HG03045 (cell line): ENCODE measurements around the gene SMAD3.
A peak's percentile ranks its signal among the peaks of the same experiment; 100 is the strongest.

Experiments used
- ATAC-seq: cut with Tn5 transposase; IDR thresholded peaks from one replicate; pipeline ENCODE4 v1.9.1; 2021; ENCODE audit warnings: mild to moderate bottlenecking, moderate library complexity; ENCODE audit not compliant: unreplicated experiment

The SMAD3 gene

DNA sequence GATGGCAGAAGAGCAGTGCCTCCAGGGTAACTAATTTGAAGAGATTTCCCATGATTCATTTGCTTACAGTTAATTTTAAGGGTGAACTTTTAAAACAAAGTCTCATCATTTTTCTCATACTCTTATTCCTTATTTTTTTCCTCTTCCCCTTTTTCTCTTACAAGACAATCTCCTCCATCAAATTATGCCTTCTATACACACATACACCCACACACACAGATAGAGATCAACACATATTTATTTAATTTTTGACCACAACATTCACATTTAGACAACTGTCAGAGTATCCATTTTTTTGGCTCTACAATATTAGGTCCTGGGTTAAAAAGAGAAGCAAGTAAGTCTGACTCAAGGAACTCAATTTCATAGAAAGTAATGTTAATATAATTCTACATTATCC lies 151.5 kb downstream of the SMAD3 start:
- no peak for ATAC-seq

DNA sequence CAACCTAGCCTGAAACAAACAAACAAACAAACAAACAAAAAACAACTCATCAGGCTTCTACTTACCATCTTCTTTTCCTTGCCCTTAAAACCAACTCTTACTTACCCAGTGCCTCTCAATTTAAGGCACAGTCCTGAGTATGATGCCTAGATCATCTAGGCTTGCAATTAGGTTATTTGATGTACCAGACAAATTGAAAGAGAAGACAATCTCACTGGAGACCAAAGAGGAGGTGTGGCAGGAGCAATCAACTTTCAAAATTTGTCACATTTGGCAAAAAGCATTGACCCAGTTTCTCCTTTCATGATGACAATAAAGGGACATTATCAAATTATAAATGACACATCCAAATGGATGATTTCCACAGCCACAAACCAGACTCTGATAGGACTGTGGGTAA lies 153.0 kb downstream of the SMAD3 start:
- ATAC-seq, result no peak

DNA sequence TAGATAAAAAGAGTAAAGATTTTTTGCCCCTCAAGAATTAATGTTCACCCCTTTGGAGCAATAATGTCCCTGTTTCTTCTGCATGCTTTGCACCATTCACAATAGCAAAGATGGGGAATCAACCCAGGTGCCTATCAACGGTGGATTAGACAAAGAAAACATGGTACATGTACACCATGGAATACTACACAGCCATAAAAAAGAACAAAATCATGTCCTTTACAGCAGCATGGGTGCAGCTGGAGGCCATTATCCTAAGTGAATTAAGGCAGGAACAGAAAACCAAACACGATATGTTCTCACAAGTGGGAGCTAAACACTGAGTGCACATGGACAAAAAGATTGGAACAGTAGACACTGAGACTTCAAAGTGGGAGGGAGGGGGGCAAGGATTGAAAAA lies 153.9 kb downstream of the SMAD3 start:
- ATAC-seq, result no peak

DNA sequence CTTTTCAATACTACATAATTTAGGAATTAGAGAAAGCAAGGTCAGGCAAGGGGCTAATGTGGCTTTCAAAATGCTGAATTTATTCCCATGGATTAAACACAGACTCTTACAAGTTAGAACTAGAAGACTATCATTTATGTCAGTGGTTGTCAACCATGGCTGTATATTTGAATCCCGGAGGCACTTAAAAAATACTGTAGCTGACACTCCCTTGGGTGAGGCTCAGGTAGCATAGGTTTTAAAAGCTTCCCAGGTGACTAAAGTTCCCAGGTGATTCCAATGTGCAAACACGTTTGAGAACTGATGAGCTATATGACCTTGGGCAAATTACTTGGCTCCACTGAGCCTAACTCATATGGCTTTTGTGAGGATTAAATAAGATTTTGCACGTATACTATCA lies 159.5 kb downstream of the SMAD3 start:
- no peak for ATAC-seq

DNA sequence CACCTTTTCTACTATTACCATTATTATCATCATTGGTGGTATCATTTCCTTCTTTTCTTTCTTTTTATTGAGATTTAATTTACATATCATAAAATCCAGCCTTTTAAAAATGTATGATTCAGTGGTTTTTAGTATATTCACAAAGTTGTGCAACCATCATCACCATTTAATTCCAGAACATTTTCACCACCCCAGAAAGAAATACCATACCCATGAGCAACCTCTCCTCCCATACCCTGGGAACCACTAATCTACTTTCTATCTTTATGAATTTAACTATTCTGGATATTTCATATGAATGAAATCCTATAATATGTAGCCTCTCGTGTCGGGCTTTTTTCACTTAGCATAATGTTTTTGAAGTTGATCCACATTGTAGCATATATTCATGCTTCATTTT lies 159.9 kb downstream of the SMAD3 start:
- ATAC-seq, result no peak

- no peak for ATAC-seq
These were observed 162.0 kb downstream of the SMAD3 start for GRCh38 chr15:67227431-67227830.

DNA sequence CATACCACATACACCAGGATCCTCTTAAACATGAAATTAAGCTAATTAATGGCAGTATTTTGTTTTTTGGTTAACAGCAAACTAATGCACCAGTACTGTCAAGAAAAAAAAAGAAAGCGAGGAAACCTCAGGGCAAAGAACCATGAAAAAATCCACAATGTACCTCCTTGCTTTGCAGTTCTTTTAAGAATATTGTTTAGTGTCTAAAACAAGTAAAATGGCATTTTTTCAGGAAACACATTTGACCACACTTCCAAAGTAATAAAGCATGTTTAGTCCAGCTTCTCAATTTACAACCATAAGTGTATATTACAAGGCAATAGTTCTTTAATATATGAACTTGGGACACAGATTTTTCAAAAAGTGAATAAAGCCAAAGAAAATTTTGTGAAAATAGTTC lies 162.4 kb downstream of the SMAD3 start:
- no peak for ATAC-seq

GRCh38 chr15:67228286-67228685 lies 162.9 kb downstream of the SMAD3 start:
- no peak for ATAC-seq

DNA sequence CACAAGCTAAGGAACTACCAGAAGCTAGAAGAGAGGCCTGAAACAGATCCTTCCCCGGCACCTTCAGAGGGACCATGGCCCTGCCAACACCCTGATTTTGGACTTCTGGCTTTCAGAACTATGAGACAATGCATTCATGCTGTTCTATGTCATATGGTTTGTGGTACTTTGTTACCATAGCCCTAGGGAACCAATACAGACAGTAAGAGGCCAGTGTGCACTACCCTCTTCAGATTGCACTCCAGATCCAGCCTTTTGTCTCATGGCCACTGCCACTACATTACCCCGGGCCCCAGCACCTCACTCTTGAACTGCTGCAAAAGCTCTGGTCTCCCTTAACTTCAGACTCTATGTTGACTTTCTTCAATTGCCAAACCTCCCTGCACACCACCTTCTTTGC lies 165.1 kb downstream of the SMAD3 start:
- ATAC-seq, result no peak

DNA sequence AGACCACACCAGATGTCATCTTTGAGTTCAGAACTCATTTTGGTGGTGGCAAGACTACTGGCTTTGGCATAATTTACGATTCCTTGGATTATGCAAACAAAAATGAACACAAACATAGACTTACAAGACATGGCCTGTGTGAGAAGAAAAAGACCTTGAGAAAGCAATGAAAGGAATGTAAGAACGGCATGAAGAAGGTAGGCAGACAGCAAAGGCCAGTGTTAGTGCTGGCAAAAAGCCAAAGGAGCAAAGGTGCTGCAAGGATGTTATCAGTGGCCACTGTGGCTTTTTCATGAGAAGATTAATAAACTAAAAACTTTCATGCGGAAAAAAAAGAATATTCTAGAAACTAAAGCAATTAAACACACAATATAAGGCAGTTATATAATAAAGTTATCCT lies 167.2 kb downstream of the SMAD3 start:
- ATAC-seq, result no peak

GRCh38 chr15:67240235-67241131 lies 175.1 kb downstream of the SMAD3 start:
- peak; percentile 5 for ATAC-seq

DNA sequence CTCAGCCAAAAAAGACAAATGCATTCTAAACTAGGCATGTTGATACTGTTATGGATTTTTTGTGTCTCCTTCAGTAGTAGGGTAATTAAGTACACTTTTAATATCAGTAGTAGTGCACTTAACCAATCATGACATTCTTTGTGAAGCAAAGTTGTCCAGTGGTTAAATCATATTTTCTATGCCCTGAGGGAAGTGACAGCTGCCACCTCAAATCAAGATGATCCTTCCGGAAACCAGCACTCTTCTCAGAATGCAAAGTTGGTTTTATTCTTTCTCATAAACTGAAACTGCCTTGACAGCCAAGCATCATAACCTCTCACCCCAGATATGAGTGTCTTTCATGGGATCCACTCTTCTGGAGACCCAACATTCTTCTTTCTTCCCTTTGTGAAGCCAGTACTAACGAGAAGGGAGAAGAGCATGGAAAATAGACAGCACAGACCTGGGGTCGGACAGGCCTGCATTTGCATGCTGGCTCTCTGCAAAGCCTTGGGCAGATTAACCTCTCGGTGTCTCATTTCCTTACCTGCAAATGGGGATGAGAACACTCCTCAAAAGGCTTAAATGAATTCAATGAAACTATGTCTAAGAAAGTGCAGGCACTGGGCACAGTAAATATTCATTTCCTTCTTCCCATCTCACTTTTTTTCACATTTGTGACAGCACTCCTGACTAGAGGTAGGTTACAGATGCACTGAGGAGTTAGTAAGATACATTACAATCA lies 175.9 kb downstream of the SMAD3 start:
- peak; percentile 76 for ATAC-seq

- ATAC-seq, result no peak
These were observed 177.3 kb downstream of the SMAD3 start for GRCh38 chr15:67242708-67243111.
